T47D (cell line): Measurements from ENCODE around the gene CRAT.

Source experiments
- DNase-seq, 2 experiments: peaks; one replicate each; pipeline versions ENCODE4 v3.0.0 to v3.0.0-alpha.2; 2011 to 2012; ENCODE audit warnings: low read depth in 1 of 2, low spot score in 1 of 2
- JUND ChIP-seq: IDR thresholded peaks from 2 replicates; pipeline ENCODE4 v1.6.1; 2012; ENCODE audit warnings: low read depth
- in situ Hi-C: cut with HindIII; loops from 2 replicates; pipeline ENCODE4 v1.10.0; 2016; ENCODE audit warnings: low sequenced_read_pairs, low pct_unique_long_range_greater_than_20kb

CRAT gene

GRCh38 chr9:129054163-129054851, 56.3 kb downstream of the CRAT start:
- no peak for DNase-seq
- no peak for TF ChIP-seq JUND
- in situ Hi-C loops, result no loop called here

GRCh38 chr9:129053020-129053419, 57.6 kb downstream of the CRAT start:
- no peak for DNase-seq
- no peak for TF ChIP-seq JUND
- in situ Hi-C loops, result no loop called here

- DNase-seq, result peak; percentile 62 to 99
- in situ Hi-C loops, result no loop called here
- TF ChIP-seq JUND, result no peak
Observed at GRCh38 chr9:129052592-129052991, 58.0 kb downstream of the CRAT start.
